Fibroblast of skin of abdomen (primary cell): ENCODE results near the gene KHDRBS2.

Source experiments
- DNase-seq: peaks from one replicate; pipeline ENCODE4 v3.0.0-alpha.2; 2013

KHDRBS2 gene

DNA sequence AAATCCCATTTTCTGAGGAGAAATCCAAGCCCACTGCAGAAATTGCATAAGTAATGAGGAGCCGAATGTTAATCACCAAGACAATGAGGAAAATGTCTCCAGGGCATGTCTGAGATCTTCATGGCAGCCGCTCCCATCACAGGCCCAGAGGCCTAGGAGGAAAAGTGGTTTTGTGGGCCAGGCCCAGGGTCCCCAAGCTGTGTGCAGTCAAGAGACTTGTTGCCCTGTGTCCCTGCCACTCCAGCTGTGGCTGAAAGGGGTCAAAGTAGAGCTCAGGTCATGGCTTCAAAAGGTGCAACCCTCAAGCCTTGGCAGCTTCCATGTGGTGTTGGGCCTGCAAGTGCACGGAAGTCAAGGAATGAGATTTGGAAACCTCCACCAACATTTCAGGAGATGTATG lies 276.6 kb downstream of the KHDRBS2 start:
- DNase-seq = no peak

GRCh38 chr6:61989616-61990015 lies 296.4 kb downstream of the KHDRBS2 start:
- DNase-seq = no peak

- no peak for DNase-seq
Observed at GRCh38 chr6:61980622-61981021, 305.4 kb downstream of the KHDRBS2 start.

GRCh38 chr6:61977947-61978346 lies 308.1 kb downstream of the KHDRBS2 start:
- no peak for DNase-seq

DNA sequence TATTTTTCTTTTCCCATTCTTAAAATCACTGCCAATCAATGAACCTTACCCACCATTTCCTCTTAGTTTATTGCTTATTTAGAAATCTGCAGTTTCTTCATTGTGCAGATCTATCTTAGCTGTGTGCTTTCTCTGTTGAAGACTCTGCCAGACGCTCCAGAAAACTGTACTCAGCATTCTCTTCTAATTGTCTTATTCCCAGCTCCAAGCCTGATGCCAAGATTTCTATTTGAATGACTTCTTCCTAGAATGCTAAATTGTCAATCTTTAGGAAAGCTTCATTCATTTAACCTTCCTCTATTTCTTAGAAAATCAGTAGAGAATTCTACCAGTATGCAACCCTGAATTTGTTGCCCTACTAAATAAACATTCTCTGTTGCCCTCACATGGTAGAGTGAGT lies 308.9 kb downstream of the KHDRBS2 start:
- no peak for DNase-seq

DNA sequence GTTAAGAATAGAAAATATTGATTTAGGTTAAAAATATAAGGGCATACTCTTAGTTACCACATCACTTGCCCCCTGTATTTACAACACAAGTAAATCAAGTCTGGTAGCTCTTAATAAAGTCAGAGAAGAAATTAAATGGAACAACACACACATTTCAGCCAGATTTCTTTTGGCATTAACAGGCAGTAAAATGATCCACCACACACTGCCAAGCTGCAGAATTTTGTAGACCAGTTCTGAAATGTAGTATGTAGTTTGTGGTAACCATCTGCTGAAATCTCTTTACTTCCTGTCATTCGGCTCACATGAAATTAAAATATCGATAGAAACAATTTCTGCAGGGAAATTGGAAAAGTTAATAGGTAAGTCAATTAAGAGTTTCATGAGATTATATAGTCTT lies 326.8 kb downstream of the KHDRBS2 start:
- DNase-seq = no peak

DNA sequence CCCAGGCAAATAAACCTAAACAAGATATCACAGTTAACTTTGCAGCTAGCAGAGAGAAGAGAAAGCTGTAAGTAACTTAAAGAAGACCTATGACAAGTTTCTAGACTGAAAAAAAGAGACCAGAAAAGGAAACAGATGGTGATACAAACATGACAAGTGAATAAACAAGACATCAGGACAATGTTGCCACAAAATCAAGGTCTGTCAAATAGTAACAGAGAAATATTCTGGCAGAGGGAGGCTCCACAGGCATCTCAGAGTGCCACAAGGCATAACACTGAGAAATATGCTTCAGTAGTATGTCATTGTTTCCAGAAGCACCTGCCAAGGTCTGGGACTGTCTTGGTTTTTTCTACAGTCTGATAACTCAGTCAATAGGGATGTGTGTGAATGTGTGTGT lies 332.2 kb downstream of the KHDRBS2 start:
- no peak for DNase-seq

- no peak for DNase-seq
Observed at GRCh38 chr6:61951586-61951985, 334.4 kb downstream of the KHDRBS2 start.

- DNase-seq = no peak
Observed at GRCh38 chr6:61950811-61951210, 335.2 kb downstream of the KHDRBS2 start.

GRCh38 chr6:61949971-61950370 lies 336.1 kb downstream of the KHDRBS2 start:
- no peak for DNase-seq

DNA sequence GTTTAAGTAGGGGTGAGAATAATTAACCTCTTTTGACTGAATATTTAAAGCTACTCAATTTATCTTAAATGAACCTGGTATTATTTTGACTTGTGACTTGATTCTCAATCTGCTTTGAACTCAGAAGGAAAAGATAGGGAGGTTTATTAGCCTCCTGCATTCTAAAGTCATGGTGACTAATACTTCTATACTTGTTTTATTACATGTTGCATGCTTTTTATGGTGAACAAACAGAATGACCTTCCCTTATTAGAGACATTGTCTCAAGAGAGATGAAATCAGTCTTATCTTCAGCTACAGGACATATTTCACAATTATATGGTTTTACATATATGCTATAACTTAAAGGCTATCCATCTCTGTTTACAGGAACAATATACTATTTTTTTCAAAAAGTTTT lies 336.9 kb downstream of the KHDRBS2 start:
- no peak for DNase-seq

DNA sequence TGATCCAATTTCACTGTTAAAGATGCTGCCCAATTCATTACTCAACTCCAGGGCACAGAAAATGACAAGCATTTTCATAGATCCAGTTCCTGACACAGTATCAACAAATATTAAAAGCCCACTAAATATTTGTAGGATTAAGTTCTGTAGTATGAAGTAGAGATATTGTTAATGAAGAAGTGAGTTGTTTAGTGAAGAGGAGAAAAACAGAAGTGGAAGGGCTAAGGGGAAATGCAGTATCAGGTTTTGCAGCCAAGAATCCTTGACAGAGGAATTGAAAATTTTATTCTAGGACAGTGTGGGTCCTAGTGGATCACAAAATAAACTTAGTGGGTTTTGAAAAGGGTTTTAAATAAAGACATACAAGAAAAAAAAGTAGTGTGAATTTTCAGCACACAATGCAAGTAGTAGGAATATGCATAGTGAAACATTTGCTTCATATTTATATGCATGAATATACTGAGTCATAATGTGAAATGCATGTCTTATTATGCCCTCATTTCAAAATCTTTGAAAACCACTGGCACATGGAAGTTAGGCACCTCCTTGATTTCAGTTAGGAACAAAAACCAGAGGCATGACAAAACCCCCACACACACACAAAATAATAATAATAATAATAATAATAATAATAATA lies 338.6 kb downstream of the KHDRBS2 start:
- no peak for DNase-seq

- no peak for DNase-seq
Observed at GRCh38 chr6:61940919-61941318, 345.1 kb downstream of the KHDRBS2 start.

GRCh38 chr6:61935242-61935846 lies 350.7 kb downstream of the KHDRBS2 start:
- no peak for DNase-seq

DNA sequence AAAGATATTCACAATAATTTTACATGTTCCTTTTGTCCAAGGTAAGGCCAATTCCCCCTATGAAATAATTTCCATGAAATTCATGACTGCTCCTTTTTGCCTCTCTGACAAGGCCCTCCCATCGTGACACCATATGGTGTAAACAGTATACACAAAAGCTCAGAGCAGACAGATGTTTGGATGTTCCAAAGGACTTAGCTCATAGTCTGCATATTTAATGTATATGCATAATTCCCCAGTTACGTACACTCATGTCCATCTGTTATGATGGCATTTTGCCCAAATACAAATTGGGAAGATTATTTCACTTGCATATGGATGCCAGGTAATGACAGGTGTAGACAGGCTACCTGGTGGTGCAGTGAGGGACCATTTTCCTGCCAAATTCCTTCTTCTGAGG lies 376.5 kb downstream of the KHDRBS2 start:
- no peak for DNase-seq

DNA sequence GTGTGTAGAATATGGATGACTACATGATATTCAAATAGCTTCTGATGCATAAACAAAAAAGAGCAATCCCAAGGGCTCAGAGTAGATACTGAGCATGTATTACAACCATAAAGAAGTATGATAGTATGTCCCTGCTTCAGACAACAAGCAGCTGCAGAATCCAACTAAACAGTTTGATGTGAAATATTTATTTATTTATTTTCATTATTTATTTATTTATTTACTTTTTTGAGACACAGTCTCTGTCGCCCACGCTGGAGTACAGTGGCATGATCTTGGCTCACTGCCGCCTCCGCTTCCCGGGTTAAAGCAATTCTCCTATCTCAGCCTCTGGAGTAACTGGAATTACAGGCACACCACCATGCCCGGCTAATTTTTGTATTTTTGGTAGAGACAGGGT lies 384.3 kb downstream of the KHDRBS2 start:
- DNase-seq = no peak

GRCh38 chr6:61894536-61894935 lies 391.5 kb downstream of the KHDRBS2 start:
- DNase-seq = no peak

GRCh38 chr6:61887423-61887822 lies 398.6 kb downstream of the KHDRBS2 start:
- no peak for DNase-seq

DNA sequence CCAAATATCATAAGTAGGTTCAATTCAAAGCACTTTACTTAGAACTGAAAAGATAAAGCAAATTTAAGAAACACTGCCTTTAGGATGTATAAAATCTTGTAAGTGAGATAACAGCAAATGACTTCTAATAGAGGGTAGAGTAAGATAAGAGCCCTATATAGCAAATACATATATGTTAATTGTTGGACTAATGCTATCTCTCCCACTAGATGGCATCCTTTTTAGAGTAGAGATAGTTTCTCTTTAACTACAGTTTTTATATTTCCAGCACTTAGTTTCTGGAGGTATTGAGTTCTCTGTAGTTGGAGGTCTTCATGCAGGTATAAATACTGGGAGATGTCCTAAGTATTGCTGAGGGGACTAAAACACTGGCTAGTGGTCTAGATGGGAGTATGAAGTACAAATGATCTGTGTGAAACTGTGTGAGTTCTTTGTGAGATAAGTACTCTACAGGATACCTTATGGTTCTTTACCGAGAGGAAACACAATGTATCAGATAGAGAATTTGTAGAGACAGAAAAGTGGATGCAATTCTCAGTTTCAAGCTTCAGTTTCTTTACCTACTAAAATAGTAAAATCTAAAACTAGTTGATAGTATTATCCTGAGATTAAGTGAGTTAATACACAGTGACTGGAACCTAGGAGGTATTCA lies 399.3 kb downstream of the KHDRBS2 start:
- DNase-seq = no peak

DNA sequence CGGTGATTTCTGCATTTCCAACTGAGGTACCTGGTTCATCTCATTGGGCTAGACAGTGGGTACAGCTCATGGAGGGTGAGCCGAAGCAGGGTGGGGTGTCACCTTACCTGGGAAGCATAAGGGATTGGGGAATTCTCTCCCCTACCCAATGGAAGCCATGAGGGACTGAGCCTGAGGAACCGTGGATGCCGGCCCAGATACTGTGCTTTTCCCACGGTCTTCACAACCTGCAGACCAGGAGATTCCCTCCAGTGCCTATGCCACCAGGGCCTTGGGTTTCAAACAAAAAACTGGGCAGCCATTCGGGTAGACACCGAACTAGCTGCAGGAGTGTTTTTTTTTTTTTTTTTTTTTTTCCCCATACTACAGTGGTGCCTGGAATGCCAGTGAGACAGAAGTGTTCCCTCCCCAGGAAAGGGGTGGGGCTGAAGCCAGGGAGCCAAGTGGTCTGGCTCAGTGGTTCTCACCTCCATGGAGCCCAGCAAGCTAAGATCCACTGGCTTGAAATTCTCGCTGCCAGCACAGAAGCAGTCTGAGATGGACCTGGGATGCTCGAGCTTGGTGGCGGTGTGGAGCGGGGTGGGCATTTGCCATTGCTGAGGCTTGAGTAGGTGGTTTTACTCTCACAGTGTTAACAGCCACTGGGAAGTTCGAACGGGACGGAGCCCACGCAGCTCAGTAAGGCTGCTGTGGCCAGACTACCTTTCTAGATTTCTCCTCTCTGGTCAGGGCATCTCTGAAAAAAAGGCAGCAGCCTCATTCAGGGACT lies 416.2 kb downstream of the KHDRBS2 start:
- DNase-seq = no peak

GRCh38 chr6:61868507-61869080 lies 417.4 kb downstream of the KHDRBS2 start:
- DNase-seq = no peak

- DNase-seq = no peak
Observed at GRCh38 chr6:61867635-61868034, 418.4 kb downstream of the KHDRBS2 start.

- DNase-seq = no peak
Observed at GRCh38 chr6:61857541-61857940, 428.5 kb downstream of the KHDRBS2 start.
